HL-60 (cell line): ENCODE data around the gene DUSP2.

Experiments used
- DNase-seq, 2 experiments: peaks; one replicate each; pipeline ENCODE4 v3.0.0-alpha.2; 2010 to 2020; ENCODE audit warnings: low read depth in 1 of 2, low spot score in 1 of 2
- H3K27ac ChIP-seq: fragments of 250-450 bp; sonication (Bioruptor Pico); replicated peaks from 2 replicates; pipeline ENCODE4 v1.5.1; 2020; ENCODE audit warnings: mild to moderate bottlenecking, moderate library complexity
- H3K27me3 ChIP-seq: fragments of 250-450 bp; sonication (Bioruptor Pico); 2 replicates; pipeline ENCODE4 v1.5.1; 2021; ENCODE audit warnings: mild to moderate bottlenecking, moderate library complexity; ENCODE audit not compliant: insufficient read depth, poor library complexity, severe bottlenecking
- H3K4me3 ChIP-seq: replicated peaks from 2 replicates; pipeline ENCODE4 v1.5.1; 2011; ENCODE audit warnings: mild to moderate bottlenecking, control low read depth, low read length; ENCODE audit not compliant: insufficient read depth
- CTCF ChIP-seq: IDR thresholded peaks from one replicate; pipeline ENCODE4 v1.5.1; 2011; ENCODE audit warnings: low read length, control low read depth, inconsistent platforms; ENCODE audit not compliant: insufficient read depth
- GABPA ChIP-seq: IDR thresholded peaks from 2 replicates; pipeline ENCODE4 v1.6.1; 2012; ENCODE audit warnings: low read depth
- POLR2AphosphoS5 ChIP-seq: IDR thresholded peaks from 2 replicates; pipeline ENCODE4 v1.6.1; 2012; ENCODE audit warnings: low read depth
- REST ChIP-seq: IDR thresholded peaks from 2 replicates; pipeline ENCODE4 v1.6.1; 2012; ENCODE audit warnings: low read depth; ENCODE audit not compliant: insufficient replicate concordance
- SPI1 ChIP-seq: IDR thresholded peaks from 2 replicates; pipeline ENCODE4 v1.6.1; 2012; ENCODE audit warnings: low read depth, mild to moderate bottlenecking, borderline replicate concordance

The DUSP2 gene

GRCh38 chr2:96111823-96112500, 33.3 kb downstream of the DUSP2 start:
- no peak overlapping the region for H3K4me3 ChIP-seq
- TF ChIP-seq POLR2AphosphoS5 (no peak), CTCF (no peak), SPI1 (no peak), GABPA (no peak), REST (no peak)

DNA sequence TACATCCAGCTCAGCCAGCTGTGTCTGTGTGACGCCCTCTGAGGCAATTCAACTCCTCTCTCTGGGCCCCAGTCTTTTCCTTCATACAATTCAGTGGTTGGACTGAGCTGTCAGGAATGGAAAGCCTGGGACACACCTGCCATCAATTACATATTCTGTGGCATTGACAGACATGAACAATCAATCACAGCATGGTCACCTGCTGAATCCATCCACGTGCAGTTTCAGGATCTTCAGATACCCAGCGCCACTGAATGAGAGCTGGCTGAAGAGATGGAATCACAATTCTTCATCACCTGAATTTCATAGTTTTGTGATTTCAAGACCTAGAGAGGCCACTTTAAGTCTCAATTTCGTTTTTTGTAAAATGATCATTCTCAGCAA, 34.0 kb downstream of the DUSP2 start:
- H3K27ac ChIP-seq: no peak overlapping the region
- H3K4me3 ChIP-seq: no peak overlapping the region
- TF ChIP-seq GABPA: no peak
- TF ChIP-seq POLR2AphosphoS5: no peak
- TF ChIP-seq REST: no peak
- no peak for TF ChIP-seq CTCF
- TF ChIP-seq SPI1: no peak
- no peak for DNase-seq
- H3K27me3 ChIP-seq: peaks cover 5% of the 10 kb centered on the region

More at GRCh38 chr2:96111823-96112500, 33.3 kb downstream of the DUSP2 start:
- H3K27me3 ChIP-seq: peaks cover 7% of the 10 kb centered on the region
- no peak for DNase-seq
- H3K27ac ChIP-seq: no peak overlapping the region

- no peak for DNase-seq
- Histone ChIP-seq H3K27ac (no peak overlapping the region), H3K4me3 (no peak overlapping the region), H3K27me3 (peaks cover 2% of the 10 kb centered on the region)
- TF ChIP-seq CTCF (no peak), SPI1 (no peak), GABPA (no peak), POLR2AphosphoS5 (no peak), REST (no peak)
Measured at GRCh38 chr2:96110621-96111256, 34.5 kb downstream of the DUSP2 start.
